Measurements from ENCODE around the gene LPP.

DNA sequence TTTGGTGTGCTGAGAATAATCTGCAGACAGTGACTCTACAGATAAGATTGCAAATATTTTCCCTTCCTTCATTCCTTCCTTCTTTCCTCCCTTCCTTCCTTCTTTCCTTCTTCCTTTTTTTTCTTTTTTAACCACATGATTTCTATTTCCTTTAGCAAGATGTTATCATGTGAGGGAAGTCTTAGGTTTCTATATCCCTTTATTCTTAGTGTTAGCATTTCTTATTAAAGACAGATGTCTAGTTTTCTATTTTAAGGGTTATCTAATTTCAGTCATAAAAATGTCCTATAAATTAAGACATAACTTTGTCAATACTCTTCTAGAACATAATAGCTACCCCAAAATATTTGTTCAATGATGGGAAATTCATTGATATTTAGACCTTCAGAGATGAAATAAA lies 470.9 kb downstream of the LPP start:
- TF ChIP-seq POLR2A (conservative IDR thresholded peaks at IDR 0.05) (no peak), SP2 (IDR thresholded peaks at IDR 0.05; ENCODE audit: extremely low read depth, low read depth, low read length, poor library complexity, severe bottlenecking) (no peak), CTCF (IDR thresholded peaks at IDR 0.05 in 2 of 3, conservative IDR thresholded peaks at IDR 0.05 in 1 of 3; ENCODE audit: insufficient read depth in 2 of 3, low read depth in 1 of 3, low read length in 3 of 3) (no peak), EZH2 (IDR thresholded peaks at IDR 0.05; ENCODE audit: borderline replicate concordance, low read depth, low read length) (no peak), ZFP36 (IDR thresholded peaks at IDR 0.05; ENCODE audit: low read depth, low read length, partially characterized antibody) (no peak)

All from K562 (cell line).